ENCODE measurements around the gene TSPO2. TPM values are rescaled to one million over a fixed set of nuclear protein-coding genes. Genes with fewer than 3 reads are reported as not detected.

Gene TSPO2
- total RNA-seq, 2 donors from 2014 or later, result not detected

DNA sequence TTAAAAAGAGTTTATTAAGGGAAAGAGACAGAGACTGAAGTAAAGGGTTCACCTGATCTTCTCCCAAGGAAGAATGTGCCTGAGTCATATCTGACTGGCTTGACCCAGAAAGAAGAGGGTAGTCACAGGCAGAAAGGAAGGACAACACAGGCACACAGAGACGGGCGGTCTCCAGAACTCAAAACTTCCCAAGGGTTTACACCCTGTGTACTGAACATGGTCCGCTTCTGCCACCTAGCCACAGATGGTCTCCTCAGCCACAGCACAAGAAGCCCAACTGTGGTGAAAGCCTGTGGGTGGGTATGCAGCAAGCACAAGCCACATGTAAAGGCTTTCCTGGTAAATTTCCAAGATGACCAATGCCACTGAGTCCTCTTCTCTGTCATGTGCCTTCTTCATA lies 20.4 kb upstream of the TSPO2 start:
- no peaks in the 10 kb centered on the region for H3K4me1 ChIP-seq
- no peaks in the 10 kb centered on the region for H3K9me3 ChIP-seq
- no peak for DNase-seq (ENCODE audit: low spot score)
- no peaks in the 10 kb centered on the region for H3K36me3 ChIP-seq
- H3K27me3 ChIP-seq, result no peaks in the 10 kb centered on the region
- TF ChIP-seq, protein P1, sequence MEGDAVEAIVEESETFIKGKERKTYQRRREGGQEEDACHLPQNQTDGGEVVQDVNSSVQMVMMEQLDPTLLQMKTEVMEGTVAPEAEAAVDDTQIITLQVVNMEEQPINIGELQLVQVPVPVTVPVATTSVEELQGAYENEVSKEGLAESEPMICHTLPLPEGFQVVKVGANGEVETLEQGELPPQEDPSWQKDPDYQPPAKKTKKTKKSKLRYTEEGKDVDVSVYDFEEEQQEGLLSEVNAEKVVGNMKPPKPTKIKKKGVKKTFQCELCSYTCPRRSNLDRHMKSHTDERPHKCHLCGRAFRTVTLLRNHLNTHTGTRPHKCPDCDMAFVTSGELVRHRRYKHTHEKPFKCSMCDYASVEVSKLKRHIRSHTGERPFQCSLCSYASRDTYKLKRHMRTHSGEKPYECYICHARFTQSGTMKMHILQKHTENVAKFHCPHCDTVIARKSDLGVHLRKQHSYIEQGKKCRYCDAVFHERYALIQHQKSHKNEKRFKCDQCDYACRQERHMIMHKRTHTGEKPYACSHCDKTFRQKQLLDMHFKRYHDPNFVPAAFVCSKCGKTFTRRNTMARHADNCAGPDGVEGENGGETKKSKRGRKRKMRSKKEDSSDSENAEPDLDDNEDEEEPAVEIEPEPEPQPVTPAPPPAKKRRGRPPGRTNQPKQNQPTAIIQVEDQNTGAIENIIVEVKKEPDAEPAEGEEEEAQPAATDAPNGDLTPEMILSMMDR (IDR thresholded peaks at IDR 0.05), result peak in 1 of 2 donors; percentile 49
- no peak overlapping the region for H3K4me3 ChIP-seq
- H3K27ac ChIP-seq, result no peak overlapping the region

DNA sequence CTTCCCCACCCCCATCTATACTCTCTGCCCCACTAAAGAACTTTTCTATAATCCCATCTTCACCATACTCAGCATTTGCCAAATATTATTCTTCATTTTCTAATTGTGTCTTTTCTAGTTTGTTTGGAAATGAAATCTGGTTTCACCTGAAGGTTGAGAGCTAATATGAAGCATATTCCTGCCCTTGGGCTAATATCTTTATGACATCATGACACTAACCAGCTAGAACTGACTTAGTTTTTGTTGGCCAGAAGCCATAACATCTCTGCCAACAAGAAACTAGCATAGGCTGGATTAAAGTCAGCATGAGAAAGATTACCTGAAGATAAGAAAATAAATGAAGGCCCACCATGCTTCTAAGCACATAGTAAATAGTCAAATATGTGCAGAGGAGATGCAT lies 20.0 kb upstream of the TSPO2 start:
- TF ChIP-seq, protein P1 (IDR thresholded peaks at IDR 0.05), result no peak
- Histone ChIP-seq H3K27me3 (no peaks in the 10 kb centered on the region), H3K4me3 (no peak overlapping the region), H3K4me1 (peaks cover 0 to 1% of the 10 kb centered on the region in 2 donors), H3K9me3 (no peaks in the 10 kb centered on the region), H3K27ac (no peak overlapping the region), H3K36me3 (no peaks in the 10 kb centered on the region)
- DNase-seq (ENCODE audit: low spot score), result no peak

DNA sequence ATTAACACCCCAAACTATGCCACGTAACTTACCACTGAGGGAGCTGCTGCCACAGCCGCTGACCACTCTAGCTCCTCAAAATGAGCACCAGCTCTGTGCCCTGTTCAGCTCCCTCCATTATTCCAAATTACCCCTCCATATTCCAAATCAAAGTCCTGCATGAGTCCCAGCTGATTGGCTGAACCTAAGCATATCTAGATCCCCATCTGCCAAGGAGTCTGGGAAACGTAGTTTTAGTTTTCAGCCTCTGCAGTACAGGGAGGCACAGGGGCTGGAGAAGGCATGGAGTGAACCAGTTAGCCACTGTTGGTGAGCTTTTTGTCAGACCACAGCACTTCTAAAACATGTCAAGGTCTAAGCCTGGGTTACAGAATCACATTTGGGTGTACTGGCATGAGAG lies 19.2 kb upstream of the TSPO2 start:
- peaks cover 0 to 9% of the 10 kb centered on the region in 2 donors for H3K4me1 ChIP-seq
- no peaks in the 10 kb centered on the region for H3K9me3 ChIP-seq
- TF ChIP-seq, protein P1 (IDR thresholded peaks at IDR 0.05), result no peak
- DNase-seq (ENCODE audit: low spot score), result no peak
- H3K27me3 ChIP-seq, result no peaks in the 10 kb centered on the region
- H3K27ac ChIP-seq, result no peak overlapping the region
- no peak overlapping the region for H3K4me3 ChIP-seq
- no peaks in the 10 kb centered on the region for H3K36me3 ChIP-seq

DNA sequence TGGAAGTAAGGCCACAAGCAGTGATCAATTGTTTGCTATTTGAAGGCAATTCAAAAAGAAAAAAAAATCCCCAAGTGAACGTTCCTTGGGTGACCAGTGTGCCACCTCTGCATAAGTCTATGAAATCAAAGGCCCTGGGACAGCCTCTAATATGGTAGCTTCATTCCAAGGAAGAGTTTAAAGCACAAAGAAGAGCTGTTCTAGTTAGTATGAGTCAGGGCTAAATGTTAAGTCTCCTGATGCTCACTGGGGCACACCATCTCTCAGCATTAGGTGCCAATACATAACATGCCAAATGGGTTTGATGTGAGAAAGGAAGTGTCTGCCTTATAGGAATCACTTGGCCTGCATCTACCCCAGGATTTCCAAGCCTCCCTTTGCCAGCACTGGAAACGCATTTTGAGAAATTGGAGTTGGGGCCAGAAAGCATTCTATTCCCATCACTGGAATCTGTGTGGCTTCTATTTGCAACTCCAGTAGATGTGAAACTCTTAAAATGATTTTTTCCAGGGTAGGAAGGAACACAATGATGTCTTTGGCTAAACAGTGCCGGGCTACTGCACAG lies 16.2 kb upstream of the TSPO2 start:
- TF ChIP-seq, protein P1 (IDR thresholded peaks at IDR 0.05), result no peak
- no peak for DNase-seq (ENCODE audit: low spot score)
- peaks cover 0 to 19% of the 10 kb centered on the region in 2 donors for H3K4me1 ChIP-seq
- H3K27ac ChIP-seq, result peak overlapping the region in 1 of 2 donors; percentile 9
- no peaks in the 10 kb centered on the region for H3K9me3 ChIP-seq
- no peak overlapping the region for H3K4me3 ChIP-seq
- H3K27me3 ChIP-seq, result no peaks in the 10 kb centered on the region
- H3K36me3 ChIP-seq, result no peaks in the 10 kb centered on the region

DNA sequence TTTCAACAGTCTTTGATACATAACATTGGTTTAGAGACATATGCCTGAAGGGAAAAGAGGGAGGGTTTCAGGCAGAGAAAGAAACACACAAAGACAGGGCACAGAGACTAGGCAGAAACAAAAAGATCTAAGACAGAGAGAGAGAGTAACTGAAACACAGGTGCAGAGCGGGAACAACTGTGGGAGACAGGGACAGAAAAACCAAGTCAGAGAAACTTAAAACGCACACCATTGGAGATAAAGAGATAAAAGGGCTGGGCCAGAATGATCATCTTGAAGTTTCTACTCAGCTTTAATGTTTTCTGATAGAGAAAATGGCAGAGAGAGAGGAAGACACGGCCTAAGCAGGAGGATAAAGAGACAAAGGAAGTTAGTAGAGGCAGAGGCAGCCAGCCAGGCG lies 15.0 kb upstream of the TSPO2 start:
- H3K4me1 ChIP-seq, result peaks cover 0 to 19% of the 10 kb centered on the region in 2 donors
- DNase-seq (ENCODE audit: low spot score), result no peak
- H3K36me3 ChIP-seq, result no peaks in the 10 kb centered on the region
- H3K27ac ChIP-seq, result peak overlapping the region; percentile 75 to 81
- no peaks in the 10 kb centered on the region for H3K9me3 ChIP-seq
- no peaks in the 10 kb centered on the region for H3K27me3 ChIP-seq
- peak overlapping the region; percentile 39 to 60 for H3K4me3 ChIP-seq
- TF ChIP-seq, protein P1 (IDR thresholded peaks at IDR 0.05), result no peak

Data from right atrium auricular region (tissue), 2 donors.